Stimulated activated memory B cell treated with anti-CD40 and anti-IgM and Interleukin-4, amounts not matched to agents 10 μg/mL and 1 μg/mL and 100 μg/mL, for 72 hours (primary cell): ENCODE measurements around the gene PLCD1.

Source experiments
- ATAC-seq: fragments of 150-1000 bp; cut with Tn5 transposase; 2 replicates; pipeline ENCODE4 v1.10.0; 2021
- H3K27ac Mint-ChIP-seq: one replicate; pipeline ENCODE4 v1.8.0; 2022; ENCODE audit warnings: mild to moderate bottlenecking, mixed read lengths
- H3K27me3 Mint-ChIP-seq: one replicate; pipeline ENCODE4 v1.8.0; 2022; ENCODE audit warnings: mixed read lengths
- H3K36me3 Mint-ChIP-seq: one replicate; pipeline ENCODE4 v1.8.0; 2022; ENCODE audit warnings: mixed read lengths
- H3K4me1 Mint-ChIP-seq: one replicate; pipeline ENCODE4 v1.8.0; 2022; ENCODE audit warnings: mixed read lengths
- H3K4me3 Mint-ChIP-seq: one replicate; pipeline ENCODE4 v1.8.0; 2022; ENCODE audit warnings: mild to moderate bottlenecking, moderate library complexity, mixed read lengths
- H3K9me3 Mint-ChIP-seq: one replicate; pipeline ENCODE4 v1.8.0; 2022; ENCODE audit warnings: mixed read lengths

Gene PLCD1

DNA sequence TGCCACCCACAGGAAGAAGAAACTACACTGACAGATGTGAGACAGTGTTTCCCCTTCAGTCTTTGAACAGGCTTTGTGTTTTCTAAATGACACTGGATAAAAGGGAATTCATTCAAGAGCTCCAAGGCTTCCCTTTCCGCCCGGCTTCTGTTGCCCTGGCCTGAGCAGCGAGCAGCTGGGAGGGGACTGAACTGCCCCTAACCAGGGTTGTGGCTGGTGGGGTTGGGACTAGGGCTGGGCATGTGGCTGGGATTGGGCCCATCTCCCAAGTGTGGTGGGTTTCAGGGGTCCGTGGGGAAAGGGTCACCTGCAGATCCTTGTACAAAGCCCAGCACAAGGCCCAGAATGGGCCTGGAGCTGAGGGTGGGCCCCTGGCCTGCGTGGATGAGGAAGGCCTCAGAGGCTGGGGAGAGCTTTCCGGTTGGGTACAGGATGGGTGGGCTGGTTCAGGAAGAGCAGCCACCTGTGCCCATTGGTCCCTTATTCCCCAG is 28.4 kb downstream of the PLCD1 start:
- H3K9me3 Mint-ChIP-seq: no peaks in the 10 kb centered on the region
- no peak overlapping the region for H3K4me3 Mint-ChIP-seq
- H3K27ac Mint-ChIP-seq: no peak overlapping the region
- H3K27me3 Mint-ChIP-seq: no peaks in the 10 kb centered on the region
- ATAC-seq: no peak
- H3K36me3 Mint-ChIP-seq: peaks cover 36% of the 10 kb centered on the region
- H3K4me1 Mint-ChIP-seq: peaks cover 47% of the 10 kb centered on the region

DNA sequence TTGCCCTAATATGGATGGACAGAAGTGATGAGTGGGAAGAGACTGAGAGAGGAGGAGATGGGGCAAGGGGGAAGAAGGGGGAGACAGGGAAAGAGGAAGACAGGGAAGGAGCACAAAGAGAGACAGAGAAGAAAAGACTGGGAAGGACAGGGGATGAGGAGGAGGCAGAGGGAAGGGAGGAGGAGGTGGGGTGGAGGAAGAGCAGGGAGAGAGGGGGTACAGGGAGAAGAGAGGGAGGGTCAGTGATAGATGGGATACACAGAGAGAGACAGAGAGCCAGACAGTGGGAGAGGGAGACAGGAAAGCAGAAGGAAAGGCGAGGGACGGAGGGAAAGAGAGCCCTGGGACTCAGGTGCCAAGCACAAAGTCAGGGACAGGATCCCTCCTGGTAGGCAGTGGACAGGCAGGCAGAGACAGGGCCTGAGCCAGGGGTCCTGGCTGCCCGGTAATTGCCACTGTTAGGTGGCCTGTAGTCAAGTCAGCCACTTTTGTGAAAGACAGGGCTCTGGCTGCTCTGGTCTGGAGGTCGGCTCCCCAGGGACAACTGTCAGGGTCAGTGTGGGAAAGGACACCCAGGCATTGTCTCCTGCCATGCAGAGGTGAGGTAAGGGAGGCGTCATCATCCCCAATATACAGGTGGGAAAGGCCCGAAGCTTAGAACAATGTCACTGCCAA is 29.1 kb downstream of the PLCD1 start:
- H3K36me3 Mint-ChIP-seq: peaks cover 36% of the 10 kb centered on the region
- H3K27ac Mint-ChIP-seq: peak overlapping the region; percentile 94
- H3K4me1 Mint-ChIP-seq: peaks cover 53% of the 10 kb centered on the region
- no peaks in the 10 kb centered on the region for H3K9me3 Mint-ChIP-seq
- H3K4me3 Mint-ChIP-seq: no peak overlapping the region
- no peak for ATAC-seq
- H3K27me3 Mint-ChIP-seq: no peaks in the 10 kb centered on the region

DNA sequence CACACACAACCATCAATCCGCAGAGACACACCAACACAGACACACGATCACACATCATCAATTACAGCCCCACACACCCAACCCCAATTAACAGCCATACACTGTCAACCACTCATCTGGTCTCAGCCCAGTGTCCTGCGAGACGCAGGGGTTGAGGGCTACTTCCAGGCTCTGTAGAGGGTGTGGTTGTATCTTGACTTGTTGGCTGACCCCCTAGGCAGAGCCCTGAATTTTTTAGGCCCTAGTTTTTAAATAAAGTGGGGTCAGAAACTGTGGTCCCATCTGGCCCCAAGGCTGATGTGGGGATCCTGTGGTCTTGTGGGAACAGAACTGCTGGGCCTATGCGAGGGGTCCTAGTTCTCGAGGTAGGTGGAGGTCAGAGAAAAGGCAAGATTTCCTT is 29.6 kb downstream of the PLCD1 start:
- Mint-ChIP-seq H3K9me3 (no peaks in the 10 kb centered on the region), H3K27ac (peak overlapping the region; percentile 94), H3K4me1 (peaks cover 58% of the 10 kb centered on the region), H3K27me3 (no peaks in the 10 kb centered on the region), H3K36me3 (peaks cover 36% of the 10 kb centered on the region), H3K4me3 (no peak overlapping the region)
- ATAC-seq: no peak

DNA sequence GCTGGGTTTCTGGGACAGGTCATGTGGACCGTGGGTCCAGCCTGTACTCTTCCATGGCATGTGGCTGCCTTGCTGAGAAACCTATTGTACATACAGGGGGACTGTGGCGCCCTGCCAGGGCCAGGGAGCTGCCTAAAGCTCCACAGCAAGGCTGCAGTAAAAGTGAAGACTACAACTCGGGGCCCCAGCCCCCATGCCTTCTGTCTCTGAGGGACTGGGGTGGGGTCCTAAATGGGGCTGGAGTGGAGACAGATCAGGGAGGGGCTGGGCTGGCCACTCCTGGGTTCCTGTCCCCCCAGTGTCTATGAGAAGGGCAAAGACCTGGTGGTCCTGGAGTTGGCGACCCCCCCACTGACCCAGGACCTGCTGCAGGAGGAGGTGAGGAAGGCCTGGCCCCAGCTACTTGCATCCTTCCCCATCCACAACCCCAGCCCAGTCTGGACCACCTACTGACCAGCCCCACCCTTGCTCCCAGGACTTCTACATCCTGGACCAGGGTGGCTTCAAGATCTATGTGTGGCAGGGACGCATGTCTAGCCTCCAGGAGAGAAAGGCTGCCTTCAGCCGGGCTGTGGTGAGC is 31.6 kb downstream of the PLCD1 start:
- Mint-ChIP-seq H3K9me3 (no peaks in the 10 kb centered on the region), H3K4me3 (peak overlapping the region; percentile 79), H3K27ac (peak overlapping the region; percentile 94), H3K27me3 (no peaks in the 10 kb centered on the region), H3K36me3 (peaks cover 36% of the 10 kb centered on the region), H3K4me1 (peaks cover 60% of the 10 kb centered on the region)
- ATAC-seq: no peak

DNA sequence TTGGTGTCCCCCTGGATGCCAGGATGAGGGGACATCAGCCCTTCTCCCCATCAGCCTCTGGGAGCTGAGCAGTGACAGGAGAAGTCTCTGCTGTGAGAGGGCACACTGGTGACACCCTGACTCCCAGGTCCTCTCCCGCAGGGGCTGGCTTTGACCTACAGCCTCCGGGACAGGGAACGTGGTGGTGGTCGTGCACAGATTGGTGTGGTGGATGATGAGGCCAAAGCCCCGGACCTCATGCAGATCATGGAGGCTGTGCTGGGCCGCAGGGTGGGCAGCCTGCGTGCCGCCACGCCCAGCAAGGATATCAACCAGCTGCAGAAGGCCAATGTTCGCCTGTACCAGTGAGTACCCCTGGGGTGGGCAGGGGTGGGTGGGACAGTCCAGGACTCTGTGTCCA is 32.1 kb downstream of the PLCD1 start:
- no peak for ATAC-seq

DNA sequence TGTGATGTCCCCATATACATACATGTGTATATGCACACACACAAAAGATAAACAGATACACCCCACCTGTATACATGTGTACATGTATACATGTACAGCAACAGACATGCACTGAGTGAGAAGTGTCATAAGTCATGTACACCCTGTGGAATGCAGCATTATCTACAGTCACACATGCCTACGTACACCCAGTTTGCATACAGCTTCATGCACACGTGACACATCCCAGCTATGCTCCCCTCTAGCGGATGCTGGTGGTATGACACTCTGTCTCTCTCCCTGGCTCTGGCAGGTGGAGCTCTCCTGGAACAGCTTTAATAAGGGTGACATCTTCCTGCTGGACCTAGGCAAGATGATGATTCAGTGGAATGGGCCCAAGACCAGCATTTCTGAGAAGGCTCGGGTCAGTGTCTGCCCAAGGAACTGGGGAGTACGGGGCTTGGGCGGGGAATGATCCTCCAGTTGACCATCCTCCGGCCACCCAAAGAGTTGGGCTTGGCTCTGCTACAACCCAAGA is 32.6 kb downstream of the PLCD1 start:
- H3K36me3 Mint-ChIP-seq: peaks cover 28% of the 10 kb centered on the region
- peak; percentile 54 for ATAC-seq
- no peaks in the 10 kb centered on the region for H3K9me3 Mint-ChIP-seq
- H3K27me3 Mint-ChIP-seq: no peaks in the 10 kb centered on the region
- H3K4me1 Mint-ChIP-seq: peaks cover 58% of the 10 kb centered on the region
- H3K4me3 Mint-ChIP-seq: peak overlapping the region; percentile 2
- no peak overlapping the region for H3K27ac Mint-ChIP-seq

More for the DNA sequence above, 32.1 kb downstream of the PLCD1 start:
- Mint-ChIP-seq H3K36me3 (peaks cover 33% of the 10 kb centered on the region), H3K27me3 (no peaks in the 10 kb centered on the region), H3K4me3 (no peak overlapping the region), H3K9me3 (no peaks in the 10 kb centered on the region), H3K4me1 (peaks cover 58% of the 10 kb centered on the region), H3K27ac (no peak overlapping the region)

DNA sequence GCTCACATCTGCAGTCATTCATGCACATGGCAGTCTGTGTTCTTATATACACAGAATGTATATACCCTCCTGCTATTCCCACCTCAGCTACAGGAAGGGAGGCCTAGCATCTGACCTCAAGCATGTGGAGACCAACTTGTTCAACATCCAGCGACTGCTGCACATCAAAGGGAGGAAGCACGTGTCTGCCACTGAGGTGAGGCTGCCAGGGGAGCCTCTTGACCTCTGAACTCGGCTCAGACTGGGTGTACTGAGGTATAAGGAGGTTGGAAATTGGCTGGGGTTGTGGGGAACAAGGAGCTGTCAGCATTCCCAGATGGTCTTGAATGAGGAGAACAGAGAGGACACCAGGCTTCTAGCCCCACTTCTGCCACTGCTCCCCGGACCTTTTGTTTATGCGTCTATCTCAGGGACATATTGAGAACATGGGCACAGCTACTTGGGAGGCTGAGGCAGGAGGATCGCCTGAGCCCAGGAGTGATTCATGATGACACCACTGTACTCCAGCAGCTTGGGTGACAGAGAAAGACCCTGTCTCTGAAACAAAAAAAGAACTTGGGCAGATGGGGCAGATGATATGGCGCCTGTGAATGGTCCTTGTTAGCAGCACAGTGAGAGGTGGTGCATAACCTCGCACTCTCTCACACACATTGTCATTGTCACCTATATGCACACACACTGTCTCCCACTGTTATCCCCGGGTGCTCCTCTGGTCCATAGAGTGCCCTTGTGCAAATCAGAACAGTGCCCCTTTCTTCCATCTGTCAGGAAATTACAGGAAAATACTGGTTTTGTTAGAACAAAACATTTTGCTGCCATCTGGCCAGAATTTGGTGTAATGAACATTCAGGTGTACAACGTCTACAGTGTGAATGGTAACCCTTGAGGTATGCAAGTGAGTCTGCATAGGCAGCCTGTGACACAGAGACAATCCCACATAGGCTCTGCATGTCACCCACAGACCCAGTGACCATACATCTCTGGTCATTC is 33.5 kb downstream of the PLCD1 start:
- H3K9me3 Mint-ChIP-seq: no peaks in the 10 kb centered on the region
- no peak overlapping the region for H3K4me3 Mint-ChIP-seq
- H3K4me1 Mint-ChIP-seq: peaks cover 58% of the 10 kb centered on the region
- no peak for ATAC-seq
- peaks cover 26% of the 10 kb centered on the region for H3K36me3 Mint-ChIP-seq
- H3K27ac Mint-ChIP-seq: no peak overlapping the region
- H3K27me3 Mint-ChIP-seq: no peaks in the 10 kb centered on the region

DNA sequence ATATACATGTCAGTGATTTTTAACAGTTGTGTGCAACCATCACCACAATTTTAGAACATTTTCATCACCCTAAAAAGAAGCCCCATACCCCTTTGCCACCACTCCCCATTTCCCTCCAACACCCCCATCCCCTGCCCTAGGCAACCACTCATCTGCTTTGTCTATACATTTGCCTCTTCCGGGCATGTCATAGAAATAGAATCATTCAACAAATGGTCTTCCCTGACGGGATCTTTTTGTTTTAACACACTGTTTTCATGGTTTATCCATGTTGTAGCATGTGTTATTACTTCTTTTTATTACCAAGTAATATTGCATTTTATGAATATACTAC is 34.8 kb downstream of the PLCD1 start:
- peak overlapping the region; percentile 94 for H3K4me3 Mint-ChIP-seq
- H3K36me3 Mint-ChIP-seq: peaks cover 15% of the 10 kb centered on the region
- H3K4me1 Mint-ChIP-seq: peaks cover 47% of the 10 kb centered on the region

DNA sequence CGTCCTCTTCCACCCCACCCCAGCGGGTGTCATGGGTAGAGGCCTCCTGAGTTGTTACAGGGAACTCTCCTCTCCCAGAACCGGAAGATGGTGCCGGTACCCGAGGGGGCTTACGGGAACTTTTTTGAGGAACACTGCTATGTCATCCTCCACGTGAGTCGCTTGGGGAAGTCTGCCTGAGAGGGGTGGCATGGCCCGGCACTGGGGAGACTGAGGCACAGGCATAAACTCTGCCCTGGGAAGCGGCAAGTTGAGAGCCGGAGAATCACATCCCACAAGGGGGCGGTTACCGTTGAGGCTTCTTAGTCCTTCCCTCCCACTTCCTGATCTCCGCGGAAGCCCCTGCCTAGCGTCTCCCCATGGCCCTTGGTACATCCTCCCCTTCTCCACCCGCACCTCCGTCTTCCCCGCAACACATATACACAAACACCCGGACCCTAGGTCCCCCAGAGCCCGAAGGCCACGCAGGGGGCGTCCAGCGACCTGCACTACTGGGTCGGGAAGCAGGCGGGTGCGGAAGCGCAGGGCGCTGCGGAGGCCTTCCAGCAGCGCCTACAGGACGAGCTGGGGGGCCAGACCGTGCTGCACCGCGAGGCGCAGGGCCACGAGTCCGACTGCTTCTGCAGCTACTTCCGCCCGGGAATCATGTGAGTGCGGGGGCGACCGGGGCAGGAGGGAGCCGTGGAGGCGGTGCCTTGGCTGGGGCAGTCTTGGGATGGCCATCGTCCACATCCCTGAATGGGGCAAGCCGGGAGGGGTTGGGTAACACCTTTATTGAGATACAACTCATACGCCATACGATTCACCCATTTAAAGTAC is 35.4 kb downstream of the PLCD1 start:
- ATAC-seq: peak; percentile 76

More for the DNA sequence above, 34.8 kb downstream of the PLCD1 start:
- Mint-ChIP-seq H3K27ac (peak overlapping the region; percentile 91), H3K27me3 (no peaks in the 10 kb centered on the region), H3K9me3 (no peaks in the 10 kb centered on the region)
- no peak for ATAC-seq

DNA sequence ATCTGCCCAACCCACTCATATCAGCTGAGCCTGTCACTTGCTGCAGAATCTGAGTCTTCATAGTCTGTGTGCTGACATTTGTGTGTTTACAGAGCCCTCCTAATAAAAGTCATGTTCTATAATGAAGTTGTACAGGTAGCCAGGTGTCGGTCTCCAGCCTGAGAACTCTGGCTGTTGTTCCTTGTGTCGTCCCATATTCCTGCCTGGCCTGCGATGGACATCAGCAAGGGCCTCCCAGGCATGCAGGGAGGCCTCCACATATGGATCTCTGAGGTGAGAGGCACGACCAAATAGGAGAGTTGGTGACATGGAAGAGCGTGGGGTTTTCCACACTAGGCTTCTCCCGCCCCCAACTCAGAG is 36.0 kb downstream of the PLCD1 start:
- H3K27me3 Mint-ChIP-seq: no peaks in the 10 kb centered on the region
- peak overlapping the region; percentile 91 for H3K27ac Mint-ChIP-seq
- no peaks in the 10 kb centered on the region for H3K9me3 Mint-ChIP-seq
- peak overlapping the region; percentile 94 for H3K4me3 Mint-ChIP-seq
- H3K4me1 Mint-ChIP-seq: peaks cover 36% of the 10 kb centered on the region
- no peak for ATAC-seq
- H3K36me3 Mint-ChIP-seq: peaks cover 12% of the 10 kb centered on the region

More for the DNA sequence above, 35.4 kb downstream of the PLCD1 start:
- H3K27ac Mint-ChIP-seq: peak overlapping the region; percentile 91
- H3K9me3 Mint-ChIP-seq: no peaks in the 10 kb centered on the region
- no peaks in the 10 kb centered on the region for H3K27me3 Mint-ChIP-seq
- peaks cover 12% of the 10 kb centered on the region for H3K36me3 Mint-ChIP-seq
- H3K4me3 Mint-ChIP-seq: peak overlapping the region; percentile 94
- peaks cover 41% of the 10 kb centered on the region for H3K4me1 Mint-ChIP-seq

DNA sequence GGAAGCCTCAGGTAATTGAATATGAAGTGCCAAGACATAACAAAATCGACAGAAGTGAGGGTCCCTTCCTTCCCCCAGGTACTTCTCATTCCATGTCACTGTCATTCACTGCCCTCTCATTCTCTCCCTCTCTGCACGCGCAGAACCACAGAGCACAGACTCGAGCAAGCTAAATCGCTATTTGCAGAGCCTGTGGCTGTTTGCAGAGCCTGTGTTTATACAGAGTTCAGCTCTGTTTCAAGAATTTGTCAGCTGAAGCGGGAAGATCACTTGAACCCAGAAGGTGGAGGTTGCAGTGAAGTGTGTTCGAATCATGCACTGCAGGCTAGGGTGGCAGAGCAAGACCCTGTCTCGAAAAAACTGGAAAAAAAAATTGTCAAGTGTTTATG is 36.4 kb downstream of the PLCD1 start:
- no peaks in the 10 kb centered on the region for H3K27me3 Mint-ChIP-seq
- H3K36me3 Mint-ChIP-seq: peaks cover 12% of the 10 kb centered on the region
- peak overlapping the region; percentile 91 for H3K27ac Mint-ChIP-seq
- peaks cover 32% of the 10 kb centered on the region for H3K4me1 Mint-ChIP-seq
- no peak for ATAC-seq
- H3K4me3 Mint-ChIP-seq: no peak overlapping the region
- no peaks in the 10 kb centered on the region for H3K9me3 Mint-ChIP-seq

DNA sequence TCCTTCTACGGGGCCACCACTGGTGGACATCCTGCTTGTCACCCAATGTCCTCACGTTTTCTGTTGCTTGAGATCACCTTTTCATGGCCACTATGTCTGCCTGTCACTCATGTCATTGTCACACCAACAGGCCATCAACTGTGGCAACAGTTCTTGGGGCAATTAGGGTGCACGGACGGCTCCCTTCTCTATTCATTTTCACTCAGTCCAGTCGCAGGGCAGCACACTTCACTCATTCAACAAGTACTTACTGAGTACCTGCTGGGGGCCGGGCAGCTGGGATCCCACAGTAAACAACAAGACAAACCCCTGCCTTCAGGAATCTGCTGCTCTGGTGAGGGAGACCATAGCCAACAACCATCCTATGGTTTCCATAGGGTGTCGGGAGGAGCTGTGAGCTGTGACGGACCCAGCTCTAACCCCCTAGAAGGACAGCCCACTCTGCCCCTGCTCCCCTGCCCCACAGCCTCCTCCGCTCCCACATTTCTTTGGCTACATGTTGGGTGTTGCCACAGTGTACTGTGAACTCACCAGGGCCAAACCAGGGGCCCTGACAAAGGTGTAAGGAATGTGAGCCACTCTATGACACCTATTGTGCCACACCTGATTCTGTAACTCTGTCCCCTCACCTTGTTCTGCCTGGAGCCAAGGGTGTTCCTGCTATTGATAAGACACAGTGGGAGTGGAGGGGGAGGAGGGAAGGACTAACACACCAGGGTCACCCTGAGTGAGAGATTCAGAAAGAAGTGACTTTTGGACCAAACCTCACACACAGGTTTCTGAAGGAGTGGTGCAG is 37.0 kb downstream of the PLCD1 start:
- Mint-ChIP-seq H3K4me3 (no peak overlapping the region), H3K27ac (no peak overlapping the region), H3K36me3 (peaks cover 12% of the 10 kb centered on the region)

DNA sequence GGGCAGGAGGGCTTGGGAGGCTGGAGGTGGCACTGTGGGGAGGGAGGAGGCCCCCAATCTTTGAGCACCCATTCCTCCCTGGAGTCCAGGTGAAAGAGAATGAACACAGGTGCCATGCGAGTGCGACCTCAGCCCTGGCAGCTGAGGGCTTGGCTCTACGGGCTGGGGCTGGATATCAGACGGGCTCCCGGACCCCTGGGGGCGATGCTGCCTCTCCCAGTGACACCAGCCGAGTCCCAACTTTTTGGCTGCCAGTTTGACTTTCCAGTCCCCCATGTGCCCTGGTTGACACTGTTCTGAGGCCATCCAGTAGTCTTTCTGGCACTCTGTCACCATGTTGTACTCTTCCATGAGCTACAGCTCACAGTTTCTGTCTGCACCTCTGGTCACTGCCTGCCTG is 37.6 kb downstream of the PLCD1 start:
- no peak for ATAC-seq
- no peak overlapping the region for H3K27ac Mint-ChIP-seq
- H3K36me3 Mint-ChIP-seq: peaks cover 7% of the 10 kb centered on the region
- peaks cover 25% of the 10 kb centered on the region for H3K4me1 Mint-ChIP-seq
- no peak overlapping the region for H3K4me3 Mint-ChIP-seq
- no peaks in the 10 kb centered on the region for H3K27me3 Mint-ChIP-seq
- no peaks in the 10 kb centered on the region for H3K9me3 Mint-ChIP-seq

More for the DNA sequence above, 37.0 kb downstream of the PLCD1 start:
- peaks cover 29% of the 10 kb centered on the region for H3K4me1 Mint-ChIP-seq
- no peaks in the 10 kb centered on the region for H3K9me3 Mint-ChIP-seq
- ATAC-seq: no peak
- H3K27me3 Mint-ChIP-seq: no peaks in the 10 kb centered on the region

DNA sequence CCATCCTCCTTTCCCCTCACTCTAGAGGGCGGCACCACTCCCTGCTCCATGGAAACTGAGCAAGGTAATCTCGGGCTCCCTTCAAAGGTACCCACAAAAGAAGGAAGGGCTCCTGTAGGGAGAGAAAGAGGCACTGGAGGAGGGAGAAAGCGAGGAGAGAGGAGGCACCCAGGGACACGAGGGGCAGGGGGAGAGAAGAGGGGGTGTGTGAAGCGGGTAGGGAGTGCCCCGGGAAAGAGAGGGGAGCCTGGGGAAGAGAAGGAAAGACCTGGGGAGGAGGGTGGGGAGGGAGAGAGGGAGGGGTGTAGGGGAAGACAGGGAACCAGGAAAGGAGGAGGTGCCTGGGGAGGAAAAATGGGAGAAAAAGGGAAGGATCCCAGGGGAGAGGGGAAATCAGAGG is 38.3 kb downstream of the PLCD1 start:
- Mint-ChIP-seq H3K4me3 (no peak overlapping the region), H3K27ac (no peak overlapping the region), H3K36me3 (no peaks in the 10 kb centered on the region), H3K9me3 (no peaks in the 10 kb centered on the region), H3K27me3 (no peaks in the 10 kb centered on the region), H3K4me1 (peaks cover 19% of the 10 kb centered on the region)
- ATAC-seq: no peak
